KMS-11 (cell line): Measurements from ENCODE around the gene NOP16.

Experiments
- H2AFZ ChIP-seq: fragments of 200-600 bp; sonication (generic); 2 replicates; pipeline ENCODE4 v1.6.1; 2016; ENCODE audit warnings: antibody characterized with exemption, mixed run types, low read depth
- H3K27ac ChIP-seq: fragments of 200-600 bp; sonication (generic); 2 replicates; pipeline ENCODE4 v1.6.1; 2016; ENCODE audit warnings: mild to moderate bottlenecking, mixed run types
- H3K27me3 ChIP-seq: fragments of 200-600 bp; sonication (generic); 2 replicates; pipeline ENCODE4 v1.6.1; 2017; ENCODE audit warnings: mild to moderate bottlenecking, low read depth, mixed run types, moderate library complexity; ENCODE audit not compliant: insufficient read depth
- H3K36me3 ChIP-seq: fragments of 200-600 bp; sonication (generic); 2 replicates; pipeline ENCODE4 v1.6.1; 2017; ENCODE audit warnings: mild to moderate bottlenecking, mixed run types; ENCODE audit not compliant: insufficient read depth
- H3K4me1 ChIP-seq: fragments of 200-600 bp; sonication (generic); 2 replicates; pipeline ENCODE4 v1.6.1; 2016; ENCODE audit warnings: mild to moderate bottlenecking, low read depth, mixed run types; ENCODE audit not compliant: poor library complexity, severe bottlenecking
- H3K4me2 ChIP-seq: fragments of 200-600 bp; sonication (generic); 2 replicates; pipeline ENCODE4 v1.7.0; 2016; ENCODE audit warnings: mild to moderate bottlenecking, mixed run types
- H3K4me3 ChIP-seq: fragments of 200-600 bp; sonication (generic); IDR thresholded peaks from 2 replicates; pipeline ENCODE4 v1.6.1; 2017; ENCODE audit warnings: low read depth, low read length, mixed read lengths; ENCODE audit not compliant: insufficient read depth
- H3K79me2 ChIP-seq: fragments of 200-600 bp; sonication (generic); 2 replicates; pipeline ENCODE4 v1.6.1; 2016; ENCODE audit warnings: low read depth, mixed run types; ENCODE audit not compliant: insufficient read depth
- H3K9ac ChIP-seq: fragments of 200-600 bp; sonication (generic); 2 replicates; pipeline ENCODE4 v1.6.1; 2016; ENCODE audit warnings: mild to moderate bottlenecking, mixed run types
- H4K20me1 ChIP-seq: fragments of 200-600 bp; sonication (generic); 2 replicates; pipeline ENCODE4 v1.6.1; 2016; ENCODE audit warnings: mild to moderate bottlenecking, mixed run types; ENCODE audit not compliant: insufficient read depth
- TF ChIP-seq, protein P1 (sequence below): fragments of 200-600 bp; sonication (generic); conservative IDR thresholded peaks from 2 replicates; pipeline ENCODE4 v1.6.1; 2017; ENCODE audit warnings: low read depth, mild to moderate bottlenecking, antibody characterized with exemption, low read length, moderate library complexity, mixed read lengths

Gene NOP16

DNA sequence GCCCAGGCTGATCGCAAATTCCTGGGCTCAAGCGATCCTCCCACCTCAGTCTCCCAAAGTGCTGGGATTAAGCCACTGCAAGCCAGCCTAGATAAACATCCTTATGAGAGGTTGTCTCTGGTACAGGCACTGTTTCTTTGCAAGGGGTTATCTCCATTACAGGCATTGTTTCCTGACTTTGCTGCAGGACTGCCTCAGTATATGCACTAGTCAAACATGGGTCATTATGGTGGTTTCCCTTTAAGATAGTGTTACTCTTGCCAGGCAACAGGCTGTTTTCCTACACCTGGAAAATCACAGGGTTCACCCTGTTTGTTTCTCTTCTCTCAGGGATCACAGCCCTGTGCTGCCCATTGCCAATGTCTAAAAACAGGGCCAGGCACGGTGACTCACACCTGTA is 35.8 kb upstream of the NOP16 start:
- H3K27me3 ChIP-seq: no peaks in the 10 kb centered on the region
- H3K4me2 ChIP-seq: no peak overlapping the region
- H2AFZ ChIP-seq: no peak overlapping the region
- TF ChIP-seq, protein P1, sequence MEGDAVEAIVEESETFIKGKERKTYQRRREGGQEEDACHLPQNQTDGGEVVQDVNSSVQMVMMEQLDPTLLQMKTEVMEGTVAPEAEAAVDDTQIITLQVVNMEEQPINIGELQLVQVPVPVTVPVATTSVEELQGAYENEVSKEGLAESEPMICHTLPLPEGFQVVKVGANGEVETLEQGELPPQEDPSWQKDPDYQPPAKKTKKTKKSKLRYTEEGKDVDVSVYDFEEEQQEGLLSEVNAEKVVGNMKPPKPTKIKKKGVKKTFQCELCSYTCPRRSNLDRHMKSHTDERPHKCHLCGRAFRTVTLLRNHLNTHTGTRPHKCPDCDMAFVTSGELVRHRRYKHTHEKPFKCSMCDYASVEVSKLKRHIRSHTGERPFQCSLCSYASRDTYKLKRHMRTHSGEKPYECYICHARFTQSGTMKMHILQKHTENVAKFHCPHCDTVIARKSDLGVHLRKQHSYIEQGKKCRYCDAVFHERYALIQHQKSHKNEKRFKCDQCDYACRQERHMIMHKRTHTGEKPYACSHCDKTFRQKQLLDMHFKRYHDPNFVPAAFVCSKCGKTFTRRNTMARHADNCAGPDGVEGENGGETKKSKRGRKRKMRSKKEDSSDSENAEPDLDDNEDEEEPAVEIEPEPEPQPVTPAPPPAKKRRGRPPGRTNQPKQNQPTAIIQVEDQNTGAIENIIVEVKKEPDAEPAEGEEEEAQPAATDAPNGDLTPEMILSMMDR: no peak
- no peak overlapping the region for H3K27ac ChIP-seq
- H3K36me3 ChIP-seq: no peaks in the 10 kb centered on the region
- no peaks in the 10 kb centered on the region for H3K4me1 ChIP-seq
- H3K9ac ChIP-seq: no peak overlapping the region
- no peak overlapping the region for H3K4me3 ChIP-seq
- H4K20me1 ChIP-seq: no peaks in the 10 kb centered on the region
- no peaks in the 10 kb centered on the region for H3K79me2 ChIP-seq

DNA sequence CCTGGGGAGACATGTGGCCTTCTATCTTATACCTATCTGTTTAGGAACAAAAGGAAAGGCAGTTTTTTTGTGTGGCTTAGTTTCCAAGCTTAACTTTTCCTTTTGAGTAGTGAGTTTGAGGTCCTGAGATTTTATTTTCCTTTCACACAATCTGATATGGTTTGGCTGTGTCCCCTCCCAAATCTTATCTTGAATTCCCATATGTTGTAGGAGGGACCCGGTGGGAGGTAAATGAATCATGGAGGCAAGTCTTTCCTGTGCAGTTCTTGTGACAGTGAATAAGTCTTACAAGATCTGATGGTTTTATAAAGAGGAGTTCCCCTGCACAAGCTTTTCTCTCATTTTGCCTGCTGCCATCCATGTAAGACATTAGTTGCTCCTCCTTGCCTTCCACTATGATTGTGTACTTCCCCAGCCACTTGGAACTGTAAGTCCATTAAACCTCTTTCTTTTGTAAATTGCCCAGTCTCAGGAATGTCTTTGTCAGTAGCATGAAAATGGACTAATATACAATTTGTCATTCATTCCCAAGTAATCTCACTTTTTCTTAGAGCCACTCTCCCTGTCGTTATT is 32.7 kb upstream of the NOP16 start:
- Histone ChIP-seq H3K79me2 (peaks cover under 1% of the 10 kb centered on the region), H3K4me2 (no peak overlapping the region), H3K4me1 (peaks cover 8% of the 10 kb centered on the region), H3K27ac (no peak overlapping the region), H3K9ac (no peak overlapping the region), H3K36me3 (no peaks in the 10 kb centered on the region), H2AFZ (no peak overlapping the region), H3K4me3 (no peak overlapping the region), H3K27me3 (no peaks in the 10 kb centered on the region), H4K20me1 (no peaks in the 10 kb centered on the region)
- TF ChIP-seq, protein P1: no peak

DNA sequence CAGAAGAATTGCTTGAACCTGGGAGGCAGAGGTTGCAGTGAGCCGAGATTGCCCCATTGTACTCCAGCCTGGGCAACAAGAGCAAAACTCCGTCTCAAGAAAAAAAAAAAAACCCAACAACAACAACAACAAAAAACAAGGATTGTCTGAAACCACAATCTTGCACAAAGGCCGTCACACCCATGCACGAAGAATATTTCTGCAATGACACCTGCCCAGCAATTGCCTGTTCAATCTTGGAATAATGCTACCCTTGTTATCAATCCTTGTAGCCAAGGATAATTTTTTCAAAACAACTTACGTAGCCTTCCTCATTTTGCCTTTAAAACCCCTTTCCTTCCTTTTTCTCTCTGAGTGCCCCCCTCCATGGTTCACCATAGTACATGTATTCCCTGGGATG is 31.7 kb upstream of the NOP16 start:
- H3K27me3 ChIP-seq: no peaks in the 10 kb centered on the region
- H3K4me1 ChIP-seq: peaks cover 12% of the 10 kb centered on the region
- TF ChIP-seq, protein P1: no peak

DNA sequence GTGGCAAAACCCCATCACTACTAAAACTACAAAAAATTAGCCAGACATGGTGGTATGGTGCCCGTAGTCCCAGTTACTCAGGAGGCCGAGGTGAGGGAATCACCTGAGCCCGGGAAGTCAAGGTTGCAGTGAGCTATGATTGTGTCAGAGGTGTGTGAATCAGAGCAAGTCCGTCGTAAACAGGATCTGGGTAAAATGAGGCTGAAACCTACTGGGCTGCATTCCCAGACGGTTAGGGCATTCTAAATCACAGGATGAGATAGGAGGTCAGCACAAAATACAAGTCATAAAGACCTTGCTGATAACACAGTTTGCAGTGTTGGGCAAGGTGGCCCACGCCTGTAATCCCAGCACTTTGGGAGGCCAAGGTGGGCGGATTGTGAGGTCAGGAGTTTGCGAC is 29.9 kb upstream of the NOP16 start:
- Histone ChIP-seq H3K27me3 (no peaks in the 10 kb centered on the region), H3K27ac (no peak overlapping the region), H3K4me2 (no peak overlapping the region), H3K36me3 (no peaks in the 10 kb centered on the region), H3K4me3 (no peak overlapping the region), H2AFZ (no peak overlapping the region), H4K20me1 (no peaks in the 10 kb centered on the region), H3K79me2 (peaks cover 18% of the 10 kb centered on the region), H3K4me1 (peaks cover 17% of the 10 kb centered on the region), H3K9ac (no peak overlapping the region)
- TF ChIP-seq, protein P1: no peak

More for the DNA sequence above, 31.7 kb upstream of the NOP16 start:
- Histone ChIP-seq H3K27ac (no peak overlapping the region), H3K36me3 (no peaks in the 10 kb centered on the region), H4K20me1 (no peaks in the 10 kb centered on the region), H3K4me3 (no peak overlapping the region), H3K4me2 (no peak overlapping the region), H3K79me2 (peaks cover 10% of the 10 kb centered on the region), H3K9ac (no peak overlapping the region), H2AFZ (no peak overlapping the region)
